WTC11 (cell line): ENCODE data around the gene GRM4.

ENCODE experiments used
- ELF4 ChIP-seq: sonication (generic); formaldehyde crosslinking; IDR thresholded peaks from 2 replicates; pipeline ENCODE4 v1.8.1; 2022; ENCODE audit warnings: low read depth, mild to moderate bottlenecking, moderate library complexity, missing genetic modification reagents
- FOXP4 ChIP-seq: sonication (generic); formaldehyde crosslinking; IDR thresholded peaks from 2 replicates; pipeline ENCODE4 v1.8.0; 2022; ENCODE audit warnings: mild to moderate bottlenecking, missing genetic modification reagents
- GABPB1 ChIP-seq: sonication (generic); formaldehyde crosslinking; IDR thresholded peaks from 2 replicates; pipeline ENCODE4 v1.8.1; 2023; ENCODE audit warnings: mild to moderate bottlenecking, missing genetic modification reagents
- SP1 ChIP-seq: sonication (generic); formaldehyde crosslinking; conservative IDR thresholded peaks from 2 replicates; pipeline ENCODE4 v1.8.1; 2022; ENCODE audit warnings: missing genetic modification reagents
- ZBTB21 ChIP-seq: sonication (generic); formaldehyde crosslinking; IDR thresholded peaks from 2 replicates; pipeline ENCODE4 v1.8.1; 2023; ENCODE audit warnings: mild to moderate bottlenecking, missing genetic modification reagents, borderline replicate concordance

- TF ChIP-seq ELF4 (no peak), ZBTB21 (CRISPR knock-in tag) (no peak), SP1 (CRISPR knock-in tag) (no peak), GABPB1 (CRISPR knock-in tag) (no peak), FOXP4 (no peak)
Measured at GRCh38 chr6:33983109-33983716, 162.7 kb downstream of the GRM4 start.
